HG03159 (cell line): Measurements from ENCODE around the gene PLCZ1.
"Not testable (repeated sequence)": the region's sequence is repeated elsewhere in the genome, so short reads cannot be mapped to it uniquely, and the experiment has no call there.

Experiments
- ATAC-seq: cut with Tn5 transposase; IDR thresholded peaks from one replicate; pipeline ENCODE4 v1.9.1; 2021; ENCODE audit warnings: mild to moderate bottlenecking, moderate library complexity; ENCODE audit not compliant: unreplicated experiment

The PLCZ1 gene, protein sequence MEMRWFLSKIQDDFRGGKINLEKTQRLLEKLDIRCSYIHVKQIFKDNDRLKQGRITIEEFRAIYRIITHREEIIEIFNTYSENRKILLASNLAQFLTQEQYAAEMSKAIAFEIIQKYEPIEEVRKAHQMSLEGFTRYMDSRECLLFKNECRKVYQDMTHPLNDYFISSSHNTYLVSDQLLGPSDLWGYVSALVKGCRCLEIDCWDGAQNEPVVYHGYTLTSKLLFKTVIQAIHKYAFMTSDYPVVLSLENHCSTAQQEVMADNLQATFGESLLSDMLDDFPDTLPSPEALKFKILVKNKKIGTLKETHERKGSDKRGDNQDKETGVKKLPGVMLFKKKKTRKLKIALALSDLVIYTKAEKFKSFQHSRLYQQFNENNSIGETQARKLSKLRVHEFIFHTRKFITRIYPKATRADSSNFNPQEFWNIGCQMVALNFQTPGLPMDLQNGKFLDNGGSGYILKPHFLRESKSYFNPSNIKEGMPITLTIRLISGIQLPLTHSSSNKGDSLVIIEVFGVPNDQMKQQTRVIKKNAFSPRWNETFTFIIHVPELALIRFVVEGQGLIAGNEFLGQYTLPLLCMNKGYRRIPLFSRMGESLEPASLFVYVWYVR

DNA sequence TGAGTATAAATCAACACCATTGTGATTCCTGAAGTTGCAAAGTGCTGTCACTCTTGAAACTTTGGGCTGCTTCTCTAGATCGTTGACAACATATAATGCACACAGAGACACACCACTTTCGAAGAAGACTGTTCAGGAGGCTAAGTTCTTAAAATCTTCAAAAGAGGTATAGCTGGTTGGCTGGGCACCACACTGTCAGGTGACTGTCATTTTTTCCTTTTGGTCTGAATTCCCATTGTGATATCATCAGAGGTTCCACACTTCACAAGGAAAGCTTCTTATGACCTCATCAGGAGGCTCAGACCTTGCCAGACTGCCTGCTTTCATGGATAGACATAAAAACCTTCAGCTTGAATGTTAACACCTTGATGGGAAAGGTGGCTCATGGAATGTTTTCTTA, at the start of gene PLCZ1, which contains the start of gene CAPZA3:
TSS of gene PLCZ1 (minus strand) at position 194 of the 400 bp plus-strand sequence. CDS start 641 bp downstream, outside the sequence.
TSS of gene CAPZA3 (plus strand) at position 301 of the 400 bp plus-strand sequence. CDS start 150 bp downstream, outside the sequence.
- no peak for ATAC-seq

DNA sequence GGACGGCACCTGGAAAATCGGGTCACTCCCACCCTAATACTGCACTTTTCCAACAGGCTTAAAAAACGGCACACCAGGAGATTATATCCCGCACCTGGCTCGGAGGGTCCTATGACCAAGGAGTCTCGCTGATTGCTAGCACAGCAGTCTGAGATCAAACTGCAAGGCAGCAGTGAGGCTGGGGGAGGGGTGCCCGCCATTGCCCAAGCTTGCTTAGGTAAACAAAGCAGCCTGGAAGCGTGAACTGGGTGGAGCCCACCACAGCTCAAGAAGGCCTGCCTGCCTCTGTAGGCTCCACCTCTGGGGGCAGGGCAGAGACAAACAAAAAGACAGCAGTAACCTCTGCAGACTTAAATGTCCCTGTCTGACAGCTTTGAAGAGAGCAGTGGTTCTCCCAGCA, 47.7 kb upstream of the PLCZ1 start:
- ATAC-seq, result not testable (repeated sequence)

DNA sequence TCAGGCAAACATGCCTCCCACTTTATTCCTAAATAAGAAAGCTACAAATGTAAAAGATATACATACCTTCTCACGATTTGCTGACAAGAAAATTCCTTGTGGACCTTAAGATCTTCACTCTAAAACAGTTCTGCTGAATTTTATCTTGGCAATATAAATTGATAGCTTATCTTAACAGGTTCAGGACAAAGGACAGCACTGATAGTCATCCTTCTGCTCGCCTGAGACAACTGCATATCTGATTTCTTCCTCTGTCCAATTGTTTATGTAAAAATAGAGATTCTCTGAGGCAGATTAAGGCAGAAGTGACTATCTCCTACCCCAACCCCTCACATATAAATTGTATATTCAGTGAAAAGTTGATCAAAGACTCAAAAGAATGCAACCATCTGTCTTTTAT, 45.0 kb upstream of the PLCZ1 start:
- ATAC-seq, result no peak

DNA sequence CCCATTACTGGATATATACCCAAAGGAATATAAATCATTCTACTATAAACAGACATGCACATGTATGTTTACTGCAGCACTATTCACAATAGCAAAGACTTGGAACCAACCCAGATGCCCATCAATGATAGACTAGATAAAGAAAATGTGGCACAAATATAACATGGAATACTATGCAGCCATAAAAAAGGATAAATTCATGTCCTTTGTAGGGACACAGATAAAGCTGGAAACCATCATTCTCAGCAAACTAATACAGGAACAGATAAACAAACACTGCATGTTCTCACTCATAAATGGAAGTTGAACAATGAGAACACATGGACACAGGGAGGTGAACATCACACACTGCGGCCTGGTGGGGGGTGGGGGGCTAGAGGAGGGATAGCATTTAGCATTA, 28.7 kb upstream of the PLCZ1 start:
- ATAC-seq, result not testable (repeated sequence)

DNA sequence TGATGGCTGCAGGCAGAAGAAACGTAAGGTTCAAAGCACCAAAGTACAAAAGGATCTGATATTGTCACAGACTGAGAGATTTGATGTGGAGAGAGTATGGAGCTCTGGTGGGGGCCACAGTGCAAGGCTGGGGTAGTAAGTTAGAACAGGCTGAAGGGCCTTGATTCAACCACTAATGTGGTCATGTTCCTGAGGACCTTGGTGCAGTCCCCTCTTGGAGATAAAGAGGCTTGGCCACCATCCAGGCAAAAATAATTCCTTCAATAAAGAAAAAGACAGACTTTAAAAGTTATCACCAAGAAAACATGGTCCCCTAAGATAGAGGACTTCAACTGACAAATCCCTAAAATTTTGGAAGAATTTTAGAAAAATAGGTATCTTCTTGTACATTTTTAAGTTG, 17.5 kb upstream of the PLCZ1 start:
- ATAC-seq, result no peak

DNA sequence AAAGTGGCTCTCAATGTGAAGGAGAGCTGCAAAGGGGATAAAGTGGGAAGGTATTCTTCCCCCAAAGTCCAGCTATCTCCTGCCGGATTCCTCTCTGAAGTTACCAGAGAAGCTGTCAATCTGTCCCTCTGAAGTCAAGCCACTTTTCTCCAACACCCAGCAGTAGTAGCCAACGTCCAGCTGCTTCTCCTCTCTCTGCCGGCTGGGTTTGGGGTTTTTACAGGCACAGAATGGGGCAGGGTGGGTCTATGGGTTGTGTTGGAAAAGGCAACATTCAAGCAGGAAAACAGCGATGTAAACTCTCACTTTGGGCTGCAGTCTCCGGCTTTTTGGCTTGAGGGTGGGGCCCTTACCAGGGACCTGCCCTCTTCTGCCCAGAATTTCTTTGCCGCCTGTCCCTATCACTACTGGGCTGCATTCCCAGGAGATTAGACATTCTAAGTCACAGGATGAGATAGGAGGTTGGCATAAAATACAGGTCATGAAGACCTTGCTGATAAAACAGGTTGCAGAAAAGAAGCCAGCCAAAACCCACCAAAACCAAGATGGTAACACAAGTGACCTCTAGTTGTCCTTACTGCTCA, 16.4 kb upstream of the PLCZ1 start:
- ATAC-seq, result no peak

DNA sequence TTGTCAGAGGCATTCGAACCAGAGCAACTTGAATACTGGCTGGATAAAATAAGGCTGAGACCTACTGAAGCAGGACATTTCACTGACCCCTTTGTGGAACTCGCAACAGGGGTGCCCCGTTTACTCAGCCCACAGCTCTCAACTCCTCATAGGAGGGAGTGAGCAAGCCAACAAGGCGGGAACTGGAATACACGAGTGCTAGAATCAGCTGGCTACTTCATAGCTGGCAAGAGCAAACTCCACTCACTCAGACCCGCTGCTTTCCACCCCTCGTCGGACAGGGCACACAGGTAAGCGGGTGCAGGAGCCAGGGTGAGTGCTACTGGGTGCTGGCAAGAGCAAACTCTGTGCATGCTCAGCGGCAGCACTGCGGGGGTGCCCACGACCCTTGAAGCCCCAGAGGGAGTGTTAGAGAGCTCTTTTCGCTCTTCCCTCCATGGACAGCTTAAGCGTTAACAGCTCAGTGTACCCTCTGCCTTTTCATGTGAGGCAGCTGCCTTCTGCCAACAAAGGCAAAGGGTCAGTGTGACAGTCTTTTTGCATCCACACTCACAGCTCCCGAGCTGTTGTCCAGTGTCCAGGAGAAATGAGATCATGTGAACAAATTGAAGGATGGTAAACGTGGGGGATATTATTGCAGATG, 15.8 kb upstream of the PLCZ1 start:
- ATAC-seq, result no peak

DNA sequence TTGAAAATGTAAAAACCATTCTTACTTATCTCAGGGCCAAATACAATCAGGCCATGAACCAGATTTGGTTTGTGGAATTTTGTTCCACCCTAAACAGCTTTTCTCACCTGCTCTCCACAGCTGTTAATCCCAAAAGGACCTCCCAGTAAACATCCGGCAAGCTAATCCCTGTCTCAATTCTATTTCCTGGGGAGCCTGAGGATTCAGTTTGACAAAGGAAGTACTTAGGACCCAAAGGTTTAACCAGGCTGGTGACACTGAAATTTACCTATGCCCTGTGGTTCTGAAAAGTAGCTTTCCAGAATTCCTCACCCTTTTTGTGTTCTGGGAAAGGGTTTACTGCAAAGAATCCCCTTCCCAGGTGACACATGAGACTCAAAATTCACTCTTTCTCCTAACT, 15.1 kb upstream of the PLCZ1 start:
- no peak for ATAC-seq

DNA sequence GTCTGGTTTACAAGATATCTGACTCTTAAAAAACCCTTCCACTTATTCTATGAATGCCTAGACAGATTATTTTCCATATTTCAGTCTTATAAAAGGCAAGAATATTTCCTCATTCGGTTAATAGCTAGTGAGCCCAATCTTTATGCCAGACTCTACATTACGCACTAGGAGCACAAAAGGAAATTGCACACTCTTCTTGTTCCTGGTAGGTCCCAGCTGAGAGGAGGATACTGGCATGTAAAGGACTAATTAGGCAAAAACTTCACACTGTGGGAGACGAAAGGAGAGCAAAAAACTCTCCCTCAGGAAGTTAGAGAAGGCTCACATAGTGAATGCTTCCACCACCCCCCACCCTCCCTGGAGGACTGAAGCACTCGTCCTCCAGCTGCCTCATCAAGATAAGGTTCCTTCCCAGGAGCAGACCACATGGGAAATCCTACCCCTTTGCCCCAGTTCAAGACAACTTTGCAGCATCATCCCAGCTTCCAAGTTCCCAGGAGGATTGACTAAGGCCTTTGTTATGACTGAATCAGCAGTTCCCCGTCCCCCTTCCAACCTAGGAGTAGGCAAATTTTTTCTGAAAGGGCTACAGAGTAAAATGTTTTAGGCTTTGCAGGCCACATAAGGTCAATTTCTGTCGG, 14.6 kb upstream of the PLCZ1 start:
- ATAC-seq, result no peak

DNA sequence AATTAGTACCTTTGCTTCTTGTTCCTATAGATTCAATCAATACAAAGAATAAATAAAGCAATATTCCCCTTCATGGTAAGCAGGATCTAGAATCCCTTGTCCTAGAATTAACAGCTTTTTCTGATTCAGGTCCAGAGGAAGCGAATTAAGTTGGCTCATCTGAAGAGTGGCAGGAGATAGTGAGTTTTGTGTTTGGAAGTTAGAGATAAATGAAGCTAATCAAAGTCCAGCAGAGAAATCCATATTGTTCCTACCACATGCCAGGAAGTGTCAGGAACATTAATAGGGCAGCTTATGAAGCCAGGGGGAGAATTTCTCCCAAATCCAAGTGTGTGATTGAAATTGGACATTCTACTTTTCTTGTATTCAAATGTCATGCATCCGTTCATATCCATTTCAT, 14.1 kb upstream of the PLCZ1 start:
- ATAC-seq, result no peak

DNA sequence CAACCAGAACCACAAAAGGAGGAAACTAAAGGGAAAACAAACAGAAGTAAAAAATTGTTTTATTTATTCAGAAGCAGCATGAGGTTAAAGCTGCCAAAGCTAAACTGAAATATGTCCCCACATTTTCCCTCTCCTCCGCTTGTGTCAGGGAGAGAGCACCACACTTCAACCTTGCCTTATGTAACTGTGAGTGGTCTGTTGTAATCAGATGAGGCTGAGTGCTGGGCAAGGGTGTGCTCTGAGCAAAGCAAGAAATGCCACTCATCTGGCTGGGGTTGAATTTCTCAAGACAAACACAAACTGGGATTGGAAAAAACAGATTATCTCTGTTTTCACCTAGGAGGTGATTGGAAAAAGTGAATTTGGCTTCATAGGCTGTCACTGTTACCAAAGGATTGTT, 12.3 kb upstream of the PLCZ1 start:
- ATAC-seq, result no peak

DNA sequence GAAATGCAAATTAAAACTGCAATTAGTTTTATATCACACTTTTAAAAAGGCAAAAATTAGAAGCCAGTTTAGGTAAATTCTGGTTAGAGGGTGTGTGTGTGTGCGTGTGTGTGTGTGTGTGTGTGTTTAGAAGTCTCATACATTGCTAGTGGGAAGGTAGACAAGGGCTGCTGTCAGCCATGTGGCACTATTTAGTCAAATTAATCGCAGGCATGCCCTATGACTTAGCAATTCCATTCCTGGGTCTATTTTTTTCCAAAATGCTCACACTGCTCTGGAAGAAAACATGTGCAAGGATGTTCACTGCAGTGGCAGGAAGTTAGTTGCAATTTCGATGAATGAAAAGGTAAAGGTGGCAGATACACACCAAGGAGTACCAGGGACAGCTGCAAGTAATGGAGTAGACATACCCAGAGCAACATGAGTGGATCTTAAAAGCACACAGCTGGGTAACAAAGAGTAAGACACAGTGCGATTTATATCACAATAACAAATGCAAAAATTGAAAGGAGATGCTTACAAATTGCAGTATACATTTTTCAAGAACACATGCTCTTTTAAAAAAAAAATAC, 11.7 kb upstream of the PLCZ1 start:
- no peak for ATAC-seq

DNA sequence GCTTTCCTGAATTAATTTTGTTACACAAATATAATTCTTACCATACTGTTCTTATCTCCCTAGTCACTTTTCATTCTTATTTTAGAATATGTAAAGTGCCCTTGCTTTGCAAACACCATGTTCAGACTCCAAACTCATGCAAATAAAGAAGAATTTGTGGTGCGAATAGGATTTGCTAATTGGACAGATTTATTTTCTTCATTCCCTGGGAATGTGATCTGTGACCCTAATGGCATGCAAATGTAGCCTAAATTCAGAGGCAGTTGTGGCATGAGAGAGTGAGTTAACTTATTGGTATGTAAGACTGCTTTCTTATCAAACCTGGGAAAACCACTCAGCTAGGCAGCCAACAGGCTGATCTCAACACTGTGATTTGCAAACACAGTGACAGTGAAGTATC, 10.1 kb upstream of the PLCZ1 start:
- ATAC-seq, result no peak

DNA sequence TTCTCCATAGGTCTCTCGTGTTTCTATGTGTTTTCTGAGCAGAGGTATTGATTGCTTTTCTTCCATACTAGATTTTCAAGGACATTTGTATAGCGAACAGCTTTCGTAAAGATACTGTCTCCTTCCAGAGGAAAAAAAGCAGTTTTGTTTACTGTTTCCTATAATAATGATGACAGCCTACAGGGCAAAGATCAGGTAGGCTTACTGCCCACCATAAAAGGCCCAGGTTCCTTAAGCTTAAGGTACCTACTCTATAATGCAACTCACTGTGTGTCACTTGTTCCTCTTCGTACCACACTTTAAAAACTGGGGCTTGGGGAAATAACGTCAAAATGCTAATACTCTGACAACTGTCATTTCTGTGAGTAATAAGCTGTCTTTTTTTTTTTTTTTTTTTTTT, 6.7 kb downstream of the PLCZ1 start:
- no peak for ATAC-seq

DNA sequence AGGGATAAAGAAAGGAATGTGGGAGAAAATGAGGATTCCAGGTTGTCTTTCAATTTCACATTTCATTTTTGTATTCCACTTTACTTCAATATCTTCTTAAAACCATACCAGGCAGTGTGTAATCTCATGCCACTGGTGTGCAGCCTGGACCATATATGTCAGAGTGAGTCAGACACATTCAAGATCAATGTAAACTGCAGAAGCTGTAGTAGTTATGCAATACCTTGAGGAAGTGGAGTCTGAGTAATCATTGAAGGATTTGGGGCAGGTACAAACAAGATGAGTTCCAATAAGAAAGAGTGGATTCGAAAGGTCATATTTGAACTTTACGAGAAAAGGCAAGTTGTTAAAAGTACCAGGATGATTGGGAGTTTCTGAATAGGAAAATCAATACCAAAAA, 14.1 kb downstream of the PLCZ1 start:
- no peak for ATAC-seq

DNA sequence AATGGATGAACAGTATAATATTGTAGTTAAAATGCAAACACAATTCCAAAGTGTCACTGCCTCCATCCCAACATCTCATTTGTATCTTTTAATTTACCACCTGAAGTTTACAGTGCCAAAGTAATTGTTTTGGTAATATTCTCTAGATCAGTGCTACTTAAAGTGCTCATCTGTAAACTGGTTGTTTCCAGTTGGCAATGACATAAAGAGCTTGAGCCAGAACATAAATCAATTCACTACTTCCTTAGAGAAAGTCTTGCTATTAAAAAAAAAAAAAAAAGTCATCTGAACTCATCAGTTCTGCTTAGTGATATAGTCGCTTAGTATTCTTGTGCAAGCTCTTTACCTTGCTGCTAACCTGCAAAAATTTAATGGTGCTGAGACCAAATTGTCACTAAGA, 16.4 kb downstream of the PLCZ1 start:
- ATAC-seq, result no peak

DNA sequence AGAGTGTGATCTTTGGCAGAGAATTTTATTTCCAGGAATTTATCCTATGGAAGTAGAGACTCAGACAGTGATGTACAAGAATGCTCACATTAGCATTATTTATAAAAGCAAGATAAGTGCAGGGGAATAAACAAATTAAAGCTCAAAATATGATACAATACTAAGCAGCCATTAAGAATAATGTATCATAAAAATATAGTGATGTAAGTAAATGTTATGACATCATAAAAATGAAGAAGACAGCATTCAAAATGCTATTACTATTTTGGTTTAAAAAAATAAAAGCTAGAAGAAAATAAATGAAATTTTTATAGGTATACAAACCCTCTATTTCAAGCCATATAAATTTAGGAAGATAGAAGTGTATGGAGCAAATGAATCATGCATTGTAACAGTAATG, 17.1 kb downstream of the PLCZ1 start:
- ATAC-seq, result no peak

DNA sequence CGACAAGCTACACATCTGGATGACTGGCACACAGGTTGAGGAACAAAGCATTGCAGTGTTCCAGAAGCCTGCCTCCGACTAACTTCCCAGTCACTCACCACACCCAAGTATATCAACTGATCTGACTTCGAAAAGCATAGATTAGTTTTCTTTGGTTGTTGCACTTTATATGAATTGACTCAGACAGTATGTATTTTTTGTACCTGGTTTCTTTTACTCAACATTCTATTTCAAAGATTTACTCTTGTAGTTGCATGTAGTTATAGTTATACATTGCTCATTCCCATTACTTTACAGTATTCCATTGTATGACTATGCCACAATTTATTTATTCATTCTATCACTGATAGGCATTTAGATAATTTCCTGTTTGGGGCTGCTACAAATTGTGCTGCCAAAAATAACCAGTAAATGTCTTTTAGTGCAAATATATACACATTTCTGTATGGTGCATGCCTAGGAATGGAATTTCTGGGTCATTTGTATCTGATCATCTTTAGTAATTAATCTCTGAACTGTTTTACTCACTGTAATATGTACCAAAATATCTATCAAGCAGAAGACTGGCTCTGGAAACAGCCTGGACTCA, 17.8 kb downstream of the PLCZ1 start:
- ATAC-seq, result no peak

DNA sequence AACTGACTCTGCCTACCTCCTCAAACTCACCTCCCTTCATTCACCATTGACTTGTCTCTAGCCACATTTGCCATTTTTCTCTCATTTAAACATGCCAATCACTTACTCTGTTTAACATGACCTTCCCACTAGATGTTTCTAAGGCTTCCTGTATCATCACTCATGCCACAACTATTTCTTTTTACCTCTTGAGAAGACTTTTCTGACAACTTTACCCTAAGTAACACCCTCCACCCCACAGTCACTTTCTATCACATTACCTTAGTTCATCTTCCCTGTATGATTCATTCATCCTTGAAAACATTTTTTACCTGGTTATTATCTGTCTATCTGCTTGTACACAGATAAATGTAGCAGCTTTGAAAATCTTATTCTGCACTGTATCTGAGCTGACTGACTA, 19.4 kb downstream of the PLCZ1 start:
- no peak for ATAC-seq

DNA sequence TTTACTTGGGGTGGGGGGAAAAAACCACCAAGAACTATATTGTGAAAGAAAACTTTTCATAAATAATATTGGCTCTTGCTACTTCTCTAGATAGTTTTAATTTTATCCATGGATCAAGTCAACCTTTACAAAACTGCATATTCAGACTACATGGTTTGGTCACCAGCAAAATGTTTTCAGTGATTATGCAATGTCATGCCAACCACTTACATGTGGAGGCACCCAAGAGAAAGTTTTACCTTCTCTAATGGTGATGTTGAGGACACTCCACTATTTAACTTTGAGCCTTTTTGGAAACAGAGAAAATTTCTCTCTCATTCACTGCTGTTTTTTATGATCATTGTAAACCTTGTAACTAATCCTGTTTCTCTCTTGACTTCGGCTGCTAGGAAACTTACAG, 21.6 kb downstream of the PLCZ1 start:
- no peak for ATAC-seq
